Measurements from ENCODE around the gene DENND6A. TPM values are rescaled to one million over a fixed set of nuclear protein-coding genes. Genes with fewer than 3 reads are reported as not detected.

Gene DENND6A
- total RNA-seq, 2 experiments from 2014 or later, result 25.5 to 34.6 TPM

DNA sequence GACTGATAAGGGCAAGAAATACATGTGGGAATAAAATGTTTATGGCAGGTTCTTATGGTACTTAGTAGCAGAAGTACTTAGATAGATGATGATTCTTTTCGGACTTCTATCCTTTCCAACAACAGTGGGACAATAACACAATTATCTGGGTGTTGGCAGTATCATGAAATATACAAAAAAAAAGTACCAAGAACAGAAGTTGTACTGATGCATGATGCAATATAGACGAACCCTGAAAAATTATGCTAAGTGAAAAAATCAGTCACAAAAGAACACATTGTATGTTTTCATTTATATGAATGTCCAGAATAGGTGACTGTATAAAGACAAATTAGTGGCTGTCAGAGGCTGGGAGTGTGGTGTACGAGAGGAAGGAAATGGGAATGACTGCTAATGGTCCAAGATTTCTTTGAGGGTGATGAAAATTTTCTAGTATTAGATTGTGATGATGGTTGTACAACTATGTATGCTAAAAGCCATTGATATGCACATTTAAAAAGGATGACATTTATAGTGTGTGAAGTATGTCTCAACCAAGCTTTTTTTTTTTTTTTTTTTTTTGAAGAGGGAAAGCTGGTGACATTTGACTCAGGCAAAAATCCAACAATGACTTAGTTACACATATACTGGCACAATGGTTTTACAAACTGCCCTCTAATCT lies 116.8 kb downstream of the DENND6A start:
- H2AFZ ChIP-seq (ENCODE audit: low read length), result no peak overlapping the region
- TF ChIP-seq, protein P1, sequence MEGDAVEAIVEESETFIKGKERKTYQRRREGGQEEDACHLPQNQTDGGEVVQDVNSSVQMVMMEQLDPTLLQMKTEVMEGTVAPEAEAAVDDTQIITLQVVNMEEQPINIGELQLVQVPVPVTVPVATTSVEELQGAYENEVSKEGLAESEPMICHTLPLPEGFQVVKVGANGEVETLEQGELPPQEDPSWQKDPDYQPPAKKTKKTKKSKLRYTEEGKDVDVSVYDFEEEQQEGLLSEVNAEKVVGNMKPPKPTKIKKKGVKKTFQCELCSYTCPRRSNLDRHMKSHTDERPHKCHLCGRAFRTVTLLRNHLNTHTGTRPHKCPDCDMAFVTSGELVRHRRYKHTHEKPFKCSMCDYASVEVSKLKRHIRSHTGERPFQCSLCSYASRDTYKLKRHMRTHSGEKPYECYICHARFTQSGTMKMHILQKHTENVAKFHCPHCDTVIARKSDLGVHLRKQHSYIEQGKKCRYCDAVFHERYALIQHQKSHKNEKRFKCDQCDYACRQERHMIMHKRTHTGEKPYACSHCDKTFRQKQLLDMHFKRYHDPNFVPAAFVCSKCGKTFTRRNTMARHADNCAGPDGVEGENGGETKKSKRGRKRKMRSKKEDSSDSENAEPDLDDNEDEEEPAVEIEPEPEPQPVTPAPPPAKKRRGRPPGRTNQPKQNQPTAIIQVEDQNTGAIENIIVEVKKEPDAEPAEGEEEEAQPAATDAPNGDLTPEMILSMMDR (conservative IDR thresholded peaks at IDR 0.05; ENCODE audit: low read length), result no peak
- TF ChIP-seq EZH2phosphoT487 (IDR thresholded peaks at IDR 0.05; ENCODE audit: borderline replicate concordance, low read depth, low read length), result no peak
- peaks cover 99% of the 10 kb centered on the region for H3K36me3 ChIP-seq (ENCODE audit: insufficient read depth, low read length)
- no peaks in the 10 kb centered on the region for H4K20me1 ChIP-seq (ENCODE audit: insufficient read depth, low read length)
- no peak overlapping the region for H3K27ac ChIP-seq (ENCODE audit: low read depth, low read length, poor library complexity, severe bottlenecking)
- H3K4me2 ChIP-seq (ENCODE audit: low read length), result no peak overlapping the region
- intact Hi-C loops (cut with micrococcal nuclease; ENCODE audit: unreplicated experiment), result no loop called here
- H3K9me2 ChIP-seq (ENCODE audit: insufficient read depth, low read length), result no peaks in the 10 kb centered on the region
- no peaks in the 10 kb centered on the region for H3K9me3 ChIP-seq (ENCODE audit: low read length)
- DNase-seq (ENCODE audit: low spot score), result no peak
- BruUV-seq (replicated peaks), result no TSS peak
- H3K79me2 ChIP-seq (ENCODE audit: insufficient read depth, low read depth, low read length), result peaks cover 28% of the 10 kb centered on the region; the same call in 1 of the 2 replicates
- ChIA-PET CTCF (ENCODE audit: unreplicated experiment) (interaction anchor here (0.6 kb wide), 1 partner anchor 262 kb away, joined by 3 read pairs; no protein-coding TSS in a partner anchor), POLR2A (interaction anchor here (0.6 kb wide), 5 partner anchors 10 to 772 kb away, joined by 3 to 5 read pairs (median 3); no protein-coding TSS in a partner anchor)
- H3K4me1 ChIP-seq (ENCODE audit: insufficient read depth, low read length, poor library complexity, severe bottlenecking), result no peaks in the 10 kb centered on the region
- H3K4me3 ChIP-seq (ENCODE audit: low read depth, low read length, poor library complexity, severe bottlenecking), result no peak overlapping the region

Small RNA genes lying within 50 kb of the gene (small RNA-seq; reads per million reads assigned to genes)
- gene RNU6ATAC26P, result 0.21 reads per million

Other genes starting within 250 kb of the DENND6A start
- gene DNAH12, start 148.7 kb downstream of the DENND6A start, total RNA-seq (2014; rRNA removed; shearing (Covaris generic)), result not detected in 2 replicates
- gene DNAH12, start 148.7 kb downstream of the DENND6A start, total RNA-seq (2022), result 0.21 TPM in 1 of 2 replicates, not detected in the other
- 15.2 and 19.3 TPM in 2 replicates for gene PDE12, start 136.8 kb downstream of the DENND6A start, total RNA-seq (2014; rRNA removed; shearing (Covaris generic))
- 25.6 and 29.7 TPM in 2 replicates for gene PDE12, start 136.8 kb downstream of the DENND6A start, total RNA-seq (2022)
- 26.6 and 34.9 TPM in 2 replicates for gene ARF4, start 95.7 kb downstream of the DENND6A start, total RNA-seq (2014; rRNA removed; shearing (Covaris generic))
- gene ARF4, start 95.7 kb downstream of the DENND6A start, total RNA-seq (2022), result 51.9 and 58.0 TPM in 2 replicates
- gene SLMAP, start 63.2 kb upstream of the DENND6A start, total RNA-seq (2014; rRNA removed; shearing (Covaris generic)), result 39.1 and 41.6 TPM in 2 replicates
- 68.4 and 71.3 TPM in 2 replicates for gene SLMAP, start 63.2 kb upstream of the DENND6A start, total RNA-seq (2022)

All from OCI-LY7 (cell line).